GM18861 (cell line): Measurements from ENCODE around the gene ZFPM1.

Experiments
- ATAC-seq: cut with Tn5 transposase; IDR thresholded peaks from one replicate; pipeline ENCODE4 v1.9.1; 2021; ENCODE audit not compliant: unreplicated experiment

ZFPM1 gene

DNA sequence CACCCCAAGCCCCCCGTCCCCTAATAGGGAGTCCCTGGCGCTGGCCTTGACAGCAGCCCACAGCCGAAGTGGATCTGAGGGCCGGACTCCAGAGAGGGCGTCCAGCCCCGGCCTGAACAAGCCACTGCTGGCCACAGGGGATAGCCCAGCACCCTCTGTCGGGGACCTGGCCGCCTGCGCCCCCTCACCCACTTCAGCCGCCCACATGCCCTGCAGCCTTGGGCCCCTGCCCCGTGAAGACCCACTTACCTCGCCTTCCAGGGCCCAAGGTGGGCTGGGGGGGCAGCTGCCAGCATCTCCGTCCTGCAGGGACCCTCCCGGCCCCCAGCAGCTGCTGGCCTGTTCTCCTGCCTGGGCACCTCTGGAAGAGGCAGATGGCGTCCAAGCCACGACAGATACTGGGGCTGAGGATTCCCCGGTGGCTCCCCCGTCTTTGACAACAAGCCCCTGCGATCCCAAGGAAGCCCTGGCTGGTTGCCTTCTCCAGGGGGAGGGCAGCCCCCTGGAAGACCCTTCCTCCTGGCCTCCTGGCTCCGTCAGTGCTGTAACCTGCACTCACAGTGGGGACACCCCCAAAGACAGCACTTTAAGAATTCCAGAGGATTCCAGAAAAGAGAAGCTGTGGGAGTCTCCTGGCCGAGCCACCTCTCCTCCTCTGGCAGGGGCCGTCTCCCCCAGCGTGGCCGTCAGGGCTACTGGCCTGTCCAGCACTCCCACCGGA is 19.3 kb upstream of the ZFPM1 start:
- no peak for ATAC-seq

DNA sequence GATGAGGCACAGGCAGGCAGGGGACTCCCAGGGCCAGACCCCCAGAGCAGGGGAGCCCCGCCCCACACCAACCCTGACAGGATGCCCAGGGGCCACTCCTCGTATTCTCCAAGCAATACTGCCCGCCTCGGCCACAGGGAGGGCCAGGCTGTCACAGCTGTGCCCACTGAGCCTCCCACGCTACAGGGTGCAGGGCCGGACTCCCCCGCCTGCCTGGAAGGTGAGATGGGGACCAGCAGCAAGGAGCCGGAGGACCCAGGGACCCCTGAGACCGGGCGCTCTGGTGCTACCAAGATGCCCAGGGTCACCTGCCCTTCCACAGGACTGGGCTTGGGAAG is 18.8 kb upstream of the ZFPM1 start:
- no peak for ATAC-seq

DNA sequence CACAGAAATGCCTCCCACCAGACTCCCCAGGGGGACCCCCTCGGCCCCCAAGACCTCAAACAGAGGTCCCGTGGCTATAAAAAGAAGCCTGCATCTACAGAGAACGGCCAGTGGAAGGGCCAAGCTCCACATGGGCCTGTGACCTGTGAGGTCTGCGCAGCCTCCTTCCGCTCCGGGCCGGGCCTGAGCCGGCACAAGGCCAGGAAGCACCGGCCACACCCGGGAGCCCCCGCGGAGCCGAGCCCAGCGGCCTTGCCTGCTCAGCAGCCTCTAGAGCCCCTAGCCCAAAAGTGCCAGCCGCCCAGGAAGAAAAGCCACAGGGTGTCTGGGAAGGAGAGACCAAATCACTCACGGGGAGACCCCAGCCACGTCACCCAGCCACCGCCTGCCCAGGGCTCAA is 18.3 kb upstream of the ZFPM1 start:
- ATAC-seq: no peak

DNA sequence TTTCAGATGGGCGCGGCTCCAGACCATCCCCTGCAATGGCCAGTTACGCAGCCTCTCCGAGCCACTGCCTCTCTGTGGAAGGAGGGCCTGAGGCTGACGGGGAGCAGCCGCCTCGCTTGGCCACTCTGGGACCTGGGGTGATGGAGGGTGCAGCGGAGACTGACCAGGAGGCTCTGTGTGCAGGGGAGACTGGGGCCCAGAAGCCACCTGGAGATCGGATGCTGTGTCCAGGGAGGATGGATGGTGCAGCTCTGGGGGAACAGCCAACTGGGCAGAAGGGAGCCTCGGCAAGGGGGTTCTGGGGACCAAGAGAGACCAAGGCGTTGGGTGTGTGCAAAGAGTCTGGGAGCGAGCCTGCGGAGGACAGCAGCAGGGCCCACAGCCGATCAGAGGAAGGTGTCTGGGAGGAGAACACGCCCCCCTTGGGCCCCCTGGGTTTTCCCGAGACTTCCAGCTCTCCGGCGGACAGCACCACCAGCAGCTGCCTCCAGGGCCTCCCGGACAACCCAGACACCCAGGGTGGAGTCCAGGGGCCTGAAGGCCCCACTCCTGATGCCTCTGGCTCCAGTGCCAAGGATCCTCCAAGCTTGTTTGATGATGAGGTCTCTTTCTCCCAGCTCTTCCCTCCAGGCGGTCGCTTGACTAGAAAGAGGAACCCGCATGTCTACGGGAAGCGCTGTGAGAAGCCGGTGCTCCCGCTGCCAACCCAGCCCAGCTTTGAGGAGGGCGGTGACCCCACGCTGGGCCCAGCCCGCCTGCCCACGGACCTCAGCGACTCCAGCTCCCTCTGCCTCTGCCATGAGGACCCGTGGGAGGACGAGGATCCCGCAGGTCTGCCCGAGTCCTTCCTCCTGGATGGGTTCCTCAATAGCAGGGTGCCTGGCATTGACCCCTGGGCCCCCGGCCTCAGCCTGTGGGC is 17.4 kb upstream of the ZFPM1 start:
- ATAC-seq: no peak

DNA sequence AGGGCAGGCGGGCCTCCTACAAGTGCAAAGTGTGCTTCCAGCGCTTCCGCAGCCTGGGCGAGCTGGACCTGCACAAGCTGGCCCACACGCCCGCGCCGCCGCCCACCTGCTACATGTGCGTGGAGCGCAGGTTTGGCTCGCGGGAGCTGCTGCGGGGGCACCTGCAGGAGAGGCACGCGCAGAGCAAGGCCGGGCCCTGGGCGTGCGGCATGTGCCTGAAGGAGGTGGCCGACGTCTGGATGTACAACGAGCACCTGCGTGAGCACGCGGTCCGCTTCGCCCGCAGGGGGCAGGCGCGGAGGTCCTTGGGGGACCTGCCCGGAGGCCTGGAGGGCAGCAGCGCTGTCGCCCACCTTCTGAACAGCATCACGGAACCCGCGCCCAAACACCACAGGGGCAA is 16.3 kb upstream of the ZFPM1 start:
- no peak for ATAC-seq

DNA sequence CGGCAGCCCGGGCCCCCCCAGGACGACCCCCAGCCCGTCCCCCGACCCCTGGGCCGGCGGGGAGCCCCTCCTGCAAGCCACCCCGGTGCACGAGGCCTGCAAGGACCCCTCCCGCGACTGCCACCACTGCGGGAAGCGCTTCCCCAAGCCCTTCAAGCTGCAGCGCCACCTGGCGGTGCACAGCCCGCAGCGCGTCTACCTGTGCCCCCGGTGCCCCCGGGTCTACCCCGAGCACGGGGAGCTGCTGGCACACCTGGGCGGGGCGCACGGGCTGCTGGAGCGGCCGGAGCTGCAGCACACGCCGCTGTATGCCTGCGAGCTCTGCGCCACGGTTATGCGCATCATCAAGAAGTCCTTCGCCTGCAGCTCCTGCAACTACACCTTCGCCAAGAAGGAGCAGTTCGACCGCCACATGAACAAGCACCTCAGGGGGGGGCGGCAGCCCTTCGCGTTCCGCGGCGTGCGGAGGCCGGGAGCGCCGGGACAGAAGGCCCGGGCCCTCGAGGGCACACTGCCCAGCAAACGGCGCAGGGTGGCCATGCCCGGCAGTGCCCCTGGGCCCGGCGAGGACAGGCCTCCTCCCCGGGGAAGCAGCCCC is 15.6 kb upstream of the ZFPM1 start:
- ATAC-seq: no peak

DNA sequence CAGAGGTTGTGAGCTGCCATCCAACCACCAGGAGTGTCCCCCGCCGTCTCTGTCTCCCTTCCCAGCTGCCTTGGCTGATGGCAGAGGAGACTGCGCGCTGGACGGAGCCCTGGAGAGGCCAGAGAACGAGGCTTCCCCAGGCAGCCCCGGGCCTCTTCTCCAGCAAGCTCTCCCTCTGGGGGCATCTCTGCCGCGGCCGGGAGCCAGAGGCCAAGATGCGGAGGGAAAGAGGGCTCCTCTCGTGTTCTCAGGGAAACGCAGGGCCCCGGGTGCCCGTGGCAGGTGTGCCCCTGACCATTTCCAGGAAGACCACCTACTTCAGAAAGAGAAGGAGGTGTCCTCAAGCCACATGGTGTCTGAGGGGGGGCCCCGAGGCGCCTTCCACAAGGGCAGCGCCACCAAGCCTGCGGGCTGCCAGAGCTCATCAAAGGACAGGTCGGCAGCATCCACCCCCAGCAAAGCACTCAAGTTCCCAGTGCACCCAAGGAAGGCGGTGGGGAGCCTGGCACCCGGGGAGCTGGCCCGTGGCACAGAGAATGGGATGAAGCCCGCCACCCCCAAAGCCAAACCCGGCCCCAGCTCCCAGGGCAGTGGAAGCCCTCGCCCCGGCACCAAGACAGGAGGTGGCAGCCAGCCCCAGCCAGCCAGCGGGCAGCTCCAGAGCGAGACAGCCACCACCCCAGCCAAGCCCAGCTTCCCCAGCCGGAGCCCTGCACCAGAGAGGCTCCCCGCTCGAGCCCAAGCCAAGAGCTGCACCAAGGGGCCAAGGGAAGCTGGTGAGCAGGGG is 14.8 kb upstream of the ZFPM1 start:
- ATAC-seq: no peak

DNA sequence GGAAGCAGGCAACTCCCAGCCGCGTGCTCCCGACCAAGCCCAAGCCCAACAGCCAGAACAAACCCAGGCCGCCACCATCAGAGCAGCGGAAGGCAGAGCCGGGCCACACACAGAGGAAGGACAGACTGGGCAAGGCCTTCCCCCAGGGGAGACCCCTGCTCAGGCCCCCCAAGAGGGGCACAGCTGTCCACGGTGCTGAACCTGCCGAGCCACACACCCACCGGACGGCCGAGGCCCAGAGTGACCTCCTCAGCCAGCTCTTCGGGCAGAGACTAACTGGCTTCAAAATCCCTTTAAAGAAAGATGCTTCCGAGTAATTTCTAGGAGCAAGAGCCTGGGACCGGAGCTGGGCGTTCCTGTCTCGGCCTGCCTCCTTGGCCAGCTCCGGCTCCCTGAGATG is 14.1 kb upstream of the ZFPM1 start:
- ATAC-seq: no peak

DNA sequence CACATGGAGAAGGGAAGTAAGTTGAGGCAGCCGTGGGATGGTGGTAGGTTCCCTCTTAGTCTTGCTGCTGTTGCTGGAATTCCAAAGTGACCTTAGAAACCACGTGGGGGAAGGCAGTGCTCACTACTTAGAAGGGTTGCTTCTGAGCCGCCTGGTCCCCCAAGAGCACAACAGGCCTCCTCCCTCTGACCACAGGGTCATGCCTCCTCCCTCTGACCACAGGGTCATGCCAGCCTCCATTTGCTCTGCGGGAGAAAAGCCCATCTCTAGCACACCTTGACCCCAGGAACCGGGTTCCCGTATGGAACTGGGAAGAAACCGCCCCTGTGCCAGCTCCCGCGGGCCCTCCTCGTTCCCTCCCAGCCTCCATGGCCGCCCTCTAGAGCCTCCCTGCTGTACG is 13.4 kb upstream of the ZFPM1 start:
- no peak for ATAC-seq

DNA sequence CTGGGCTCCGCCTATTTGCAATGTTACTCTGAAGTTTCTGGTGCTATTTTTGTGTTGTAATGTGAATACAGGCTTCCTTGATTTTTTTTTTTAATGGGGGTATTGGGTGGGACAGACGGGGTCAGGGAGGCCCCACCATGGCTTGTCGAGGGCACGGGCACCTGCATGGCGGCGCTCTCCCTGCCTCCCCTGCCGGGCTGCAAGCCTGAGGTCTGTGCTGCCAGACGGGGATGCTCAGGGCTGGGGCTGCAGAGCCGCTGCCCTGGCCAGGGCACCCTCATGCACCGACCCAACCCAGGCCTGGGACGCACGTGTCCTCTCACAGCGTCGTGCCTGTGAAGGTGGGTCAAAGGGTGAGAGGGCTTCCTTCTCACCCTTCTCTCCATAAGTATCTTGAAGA is 13.0 kb upstream of the ZFPM1 start:
- ATAC-seq: no peak

DNA sequence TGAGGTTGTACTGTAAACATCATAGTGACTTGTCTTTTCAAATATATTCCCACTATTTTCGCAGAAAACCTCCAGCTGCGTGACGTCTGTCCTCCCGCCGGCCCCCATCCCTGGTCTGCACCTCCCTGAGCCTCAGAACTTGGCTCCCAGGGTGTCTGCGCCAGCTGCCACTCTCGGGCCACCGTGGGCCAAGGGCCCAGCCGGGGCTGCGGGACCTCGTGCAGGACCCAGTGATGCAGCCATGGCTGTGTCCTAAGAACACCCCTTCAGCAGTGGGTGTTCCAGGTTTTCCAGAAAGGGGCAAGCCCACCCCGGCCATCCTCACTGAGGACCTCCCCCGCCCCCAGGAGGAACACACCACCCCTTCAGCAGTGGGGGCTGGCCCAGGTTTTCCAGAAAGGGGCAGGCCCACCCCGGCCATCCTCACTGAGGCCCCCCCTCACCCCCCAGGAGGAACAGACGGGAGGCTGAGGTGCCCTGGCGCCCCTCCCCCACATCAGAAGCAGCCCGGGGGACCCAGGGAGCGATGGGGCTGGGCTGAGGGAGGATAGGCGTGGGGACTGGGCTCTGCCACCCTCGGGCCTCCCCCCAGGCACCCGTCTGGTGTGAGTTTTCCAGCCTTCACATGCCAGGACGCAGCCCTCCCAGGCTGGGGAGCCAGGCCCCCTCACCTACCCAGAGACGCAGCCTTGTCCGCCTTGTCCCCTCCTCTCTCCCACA is 12.2 kb upstream of the ZFPM1 start:
- no peak for ATAC-seq

DNA sequence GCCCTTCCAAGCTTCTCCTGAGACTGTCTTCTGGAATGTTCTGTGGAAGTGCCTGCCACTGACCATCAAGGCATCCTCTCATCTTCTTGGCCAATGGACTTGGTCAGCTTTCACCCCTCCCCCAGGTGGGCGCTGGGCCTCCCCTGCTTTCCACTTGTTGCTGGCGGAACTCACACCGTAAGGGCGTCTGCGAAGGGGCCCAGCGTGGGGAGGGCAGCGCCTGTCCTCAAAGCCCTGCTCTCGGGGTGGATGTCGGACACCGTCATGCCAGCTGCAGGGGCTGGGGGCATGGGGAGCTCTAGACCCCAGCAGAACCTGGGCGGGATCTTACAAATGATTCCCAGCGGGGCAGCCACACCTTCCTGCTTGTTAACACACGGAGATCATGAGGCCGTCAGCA is 11.6 kb upstream of the ZFPM1 start:
- no peak for ATAC-seq

DNA sequence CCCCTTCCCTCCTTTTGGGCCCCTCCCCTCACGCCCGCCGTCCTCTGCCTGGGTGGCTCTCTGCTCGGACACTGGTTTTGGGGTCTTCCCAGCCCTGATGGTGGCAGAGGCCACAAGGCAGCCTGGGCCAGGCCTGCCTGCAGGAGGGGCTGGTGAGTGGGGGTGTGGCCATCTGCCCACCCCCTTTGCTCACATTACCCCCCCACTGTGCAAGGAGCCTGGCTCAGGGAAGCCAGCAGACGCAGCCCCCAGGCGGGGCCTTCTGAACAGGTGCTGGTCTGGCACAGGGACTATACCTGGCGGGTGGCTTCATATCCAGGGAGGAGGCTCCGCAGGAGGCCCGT is 10.7 kb upstream of the ZFPM1 start:
- no peak for ATAC-seq

DNA sequence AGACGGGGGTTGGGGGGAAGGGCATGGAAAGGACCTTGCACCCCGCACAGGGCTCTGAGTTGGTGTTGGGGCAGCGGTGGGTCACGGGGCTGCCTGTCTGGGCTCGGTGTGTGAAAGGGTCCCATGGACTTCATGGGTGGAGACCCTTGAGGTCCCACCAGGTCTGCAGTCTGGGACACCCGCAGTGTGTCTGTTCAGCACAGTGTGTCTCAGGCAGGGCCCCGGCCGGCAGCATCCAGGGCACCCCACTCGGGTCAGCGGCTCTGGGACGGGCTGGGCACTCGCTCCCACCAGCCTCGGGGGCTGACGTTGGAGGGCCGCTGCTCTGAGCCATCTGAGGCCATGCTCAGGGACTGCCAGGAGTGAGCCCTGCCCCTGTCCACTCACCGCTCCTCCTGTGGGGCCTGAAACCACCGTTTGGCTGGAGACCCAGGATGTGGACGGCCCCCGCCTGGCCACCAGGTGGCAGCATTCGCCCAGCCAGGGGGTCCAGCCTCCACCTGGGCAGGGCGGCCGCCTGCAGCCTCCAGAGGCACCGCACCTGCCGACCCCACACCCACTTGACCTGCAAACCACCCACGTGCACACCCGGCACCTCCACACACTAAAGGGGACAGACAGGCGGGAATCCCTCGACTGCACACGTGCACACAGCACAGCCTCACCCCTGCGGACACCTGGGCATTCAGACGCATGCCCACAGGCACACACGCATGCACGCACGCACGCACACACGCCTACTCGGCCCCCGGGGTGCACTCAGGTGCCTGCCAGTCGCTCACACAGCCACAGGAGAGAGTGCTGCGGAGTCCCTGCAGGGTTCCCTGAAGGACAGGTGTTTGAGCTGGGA is 10.1 kb upstream of the ZFPM1 start:
- ATAC-seq: no peak

DNA sequence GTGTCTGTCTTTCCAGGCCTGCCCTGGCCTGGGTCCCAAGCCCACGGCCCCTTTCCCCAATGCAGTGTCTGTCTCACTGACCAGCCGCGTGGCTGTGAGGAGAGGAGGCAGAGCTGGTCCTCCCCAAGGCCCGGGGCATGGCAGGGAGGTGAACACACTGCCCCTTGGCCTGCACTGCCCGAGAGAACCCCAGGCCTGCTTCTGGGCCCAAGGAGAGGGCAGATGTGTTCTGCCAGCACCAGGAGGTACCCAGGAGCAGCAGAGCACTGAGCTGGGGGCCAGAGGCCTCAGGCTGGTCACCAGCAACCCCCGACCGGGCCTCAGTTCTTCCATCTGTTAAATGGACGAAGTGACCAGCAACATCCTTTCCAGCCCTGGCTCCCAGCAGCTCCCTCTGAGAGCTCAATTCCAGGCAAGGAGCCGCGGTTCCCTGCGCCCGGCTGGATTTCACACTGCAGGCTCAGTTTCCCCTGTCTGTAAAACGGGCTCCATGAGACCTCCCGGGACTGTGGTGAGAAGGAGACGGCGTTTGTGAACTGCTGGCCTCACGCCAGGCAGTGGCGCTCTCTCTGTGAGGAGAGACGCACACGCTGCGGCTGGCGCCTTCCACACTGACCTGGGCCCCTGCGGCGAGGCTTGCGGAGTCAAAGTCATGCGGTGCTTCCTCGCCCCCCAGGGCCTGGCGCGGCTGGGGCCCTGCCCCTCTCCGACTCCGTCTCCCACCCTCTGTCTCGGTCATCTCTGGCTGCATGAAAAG is 8.1 kb upstream of the ZFPM1 start:
- ATAC-seq: no peak

DNA sequence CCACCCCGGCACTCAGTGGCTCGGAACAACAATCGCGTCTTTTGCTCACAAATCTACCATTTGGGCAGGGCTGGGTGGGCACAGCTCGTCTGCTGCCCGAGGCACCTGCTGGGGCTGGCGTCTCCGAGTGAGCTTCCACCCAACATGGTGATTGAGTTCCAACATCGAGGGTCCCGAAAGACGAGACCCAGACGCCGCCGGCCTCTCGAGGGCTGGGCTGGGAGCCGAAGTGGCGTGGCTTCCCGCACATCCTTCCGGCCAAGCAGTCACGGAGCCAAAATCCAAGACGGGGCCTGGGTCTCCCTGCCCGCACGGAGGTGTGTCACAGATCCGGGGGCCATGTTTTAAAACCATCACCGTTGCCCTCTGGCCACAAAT is 7.5 kb upstream of the ZFPM1 start:
- ATAC-seq: no peak

DNA sequence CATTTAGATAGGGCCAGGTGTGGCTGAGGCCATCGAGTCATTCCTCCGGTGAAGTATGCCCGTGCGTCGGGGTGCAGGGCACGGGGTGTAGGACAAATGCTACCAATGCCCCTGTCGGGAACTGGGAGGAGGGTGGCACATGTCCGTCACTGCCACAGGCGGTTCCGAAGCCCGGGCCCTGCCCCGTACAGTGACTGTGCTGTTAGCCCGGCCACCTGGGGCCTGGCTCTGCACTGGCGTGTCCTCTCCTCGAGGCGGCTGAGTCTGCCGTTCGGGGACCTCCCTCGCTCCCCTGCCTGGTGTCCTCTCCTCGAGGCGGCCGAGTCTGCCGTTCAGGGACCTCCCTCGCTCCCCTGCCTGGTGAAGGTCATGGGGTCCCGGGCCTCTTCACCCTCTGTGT is 7.0 kb upstream of the ZFPM1 start:
- no peak for ATAC-seq

DNA sequence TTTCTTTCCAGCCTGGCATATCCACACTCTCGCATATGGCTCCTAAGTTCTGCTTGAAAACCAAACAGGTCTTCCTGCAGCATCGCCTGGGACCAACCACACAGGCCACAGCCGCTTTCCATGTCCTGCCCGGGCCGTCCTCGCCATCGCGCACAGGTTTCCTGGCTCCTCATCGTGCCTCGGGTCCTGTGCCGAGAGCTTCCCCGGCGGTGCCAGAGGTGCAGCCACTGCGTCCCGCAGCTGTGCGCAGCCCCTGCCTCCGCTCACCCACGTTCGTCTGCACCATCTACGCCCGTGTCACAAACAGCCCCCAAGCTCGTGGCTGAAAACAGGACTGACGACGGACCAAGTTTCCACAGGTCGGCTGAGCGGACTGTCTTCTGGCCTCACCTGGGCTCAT is 6.3 kb upstream of the ZFPM1 start:
- ATAC-seq: no peak

DNA sequence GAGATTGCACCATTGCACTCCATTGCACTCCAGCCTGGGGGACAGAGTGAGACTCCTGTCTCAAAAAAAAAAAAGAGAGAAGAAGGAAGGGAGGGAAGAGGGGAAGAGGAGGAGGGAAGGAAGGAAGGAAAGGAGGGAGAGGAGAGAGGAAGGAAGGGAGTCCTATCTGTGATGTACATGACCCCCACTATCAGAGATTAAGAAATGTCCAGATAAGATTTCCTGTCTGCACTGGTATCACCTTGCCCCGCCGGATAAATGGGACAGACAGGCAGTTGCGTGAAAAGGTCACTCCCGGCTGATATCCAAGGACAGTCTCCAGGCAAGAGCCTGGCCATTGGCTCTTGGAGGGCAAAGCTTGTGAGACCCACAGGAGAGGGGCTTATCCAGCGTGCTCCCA is 5.2 kb upstream of the ZFPM1 start:
- no peak for ATAC-seq
